Measurements from ENCODE around the gene BACH2. TPM values are rescaled to one million over a fixed set of nuclear protein-coding genes. Genes with fewer than 3 reads are reported as not detected.

BACH2 gene
- total RNA-seq, 2 experiments from 2014 or later: 60.7 to 66.9 TPM

DNA sequence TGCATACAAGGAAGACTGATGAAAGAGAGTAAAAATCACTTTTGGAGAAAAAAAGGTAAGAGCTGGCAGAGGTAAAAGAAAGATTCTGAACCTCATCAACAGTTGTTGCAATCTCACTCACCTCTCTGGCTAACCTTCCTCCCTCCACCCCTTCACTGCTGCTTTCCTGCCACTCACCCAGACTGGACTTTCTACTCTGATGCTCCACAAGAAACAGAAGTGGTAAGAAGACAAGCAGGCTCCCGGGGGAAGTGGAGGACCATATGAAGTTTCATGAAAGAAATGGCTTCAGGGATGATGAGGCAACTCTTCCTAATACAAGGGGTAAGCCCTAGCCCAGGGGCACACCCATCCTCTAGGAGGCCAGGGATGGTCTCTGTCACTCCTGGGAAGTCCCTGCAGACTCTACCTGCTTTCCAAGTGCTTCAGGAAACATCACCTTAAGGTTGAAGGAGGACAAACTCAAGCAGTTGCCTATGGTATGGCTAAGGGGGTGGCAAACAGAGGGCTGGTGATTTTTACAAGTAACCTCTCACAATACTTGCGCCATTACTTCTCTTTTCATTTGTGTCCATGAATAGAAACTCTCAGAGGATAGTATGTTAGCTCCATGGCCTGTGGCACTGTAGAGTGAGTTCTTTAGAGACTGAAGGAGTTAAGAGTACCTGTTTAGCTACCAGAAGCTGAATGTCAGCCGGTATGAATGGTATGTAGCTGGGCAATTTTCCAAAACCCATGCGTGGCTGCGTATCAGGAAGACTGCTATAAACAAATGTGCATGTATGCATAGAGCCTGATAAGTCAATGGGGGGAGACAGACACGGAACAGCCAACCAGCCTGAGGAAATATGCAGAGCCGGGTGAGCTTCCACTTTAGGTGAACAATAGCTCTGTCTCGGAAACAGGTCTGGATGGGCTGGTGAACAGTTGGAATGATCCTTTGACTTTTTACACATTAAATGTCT is 112.0 kb downstream of the BACH2 start:
- Mint-ChIP-seq H3K27me3 (no peaks in the 10 kb centered on the region), H3K4me1 (ENCODE audit: low read depth) (peaks cover 74% of the 10 kb centered on the region), H3K27ac (peak overlapping the region; percentile 88), H3K36me3 (ENCODE audit: low read depth) (peaks cover 57% of the 10 kb centered on the region), H3K9me3 (peaks cover 2% of the 10 kb centered on the region), H3K4me3 (peak overlapping the region; percentile 56)
- intact Hi-C loops (cut with micrococcal nuclease): no loop called here
- TF ChIP-seq, protein P1, sequence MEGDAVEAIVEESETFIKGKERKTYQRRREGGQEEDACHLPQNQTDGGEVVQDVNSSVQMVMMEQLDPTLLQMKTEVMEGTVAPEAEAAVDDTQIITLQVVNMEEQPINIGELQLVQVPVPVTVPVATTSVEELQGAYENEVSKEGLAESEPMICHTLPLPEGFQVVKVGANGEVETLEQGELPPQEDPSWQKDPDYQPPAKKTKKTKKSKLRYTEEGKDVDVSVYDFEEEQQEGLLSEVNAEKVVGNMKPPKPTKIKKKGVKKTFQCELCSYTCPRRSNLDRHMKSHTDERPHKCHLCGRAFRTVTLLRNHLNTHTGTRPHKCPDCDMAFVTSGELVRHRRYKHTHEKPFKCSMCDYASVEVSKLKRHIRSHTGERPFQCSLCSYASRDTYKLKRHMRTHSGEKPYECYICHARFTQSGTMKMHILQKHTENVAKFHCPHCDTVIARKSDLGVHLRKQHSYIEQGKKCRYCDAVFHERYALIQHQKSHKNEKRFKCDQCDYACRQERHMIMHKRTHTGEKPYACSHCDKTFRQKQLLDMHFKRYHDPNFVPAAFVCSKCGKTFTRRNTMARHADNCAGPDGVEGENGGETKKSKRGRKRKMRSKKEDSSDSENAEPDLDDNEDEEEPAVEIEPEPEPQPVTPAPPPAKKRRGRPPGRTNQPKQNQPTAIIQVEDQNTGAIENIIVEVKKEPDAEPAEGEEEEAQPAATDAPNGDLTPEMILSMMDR (IDR thresholded peaks at IDR 0.05): no peak
- ATAC-seq (no peak), DNase-seq (peak; percentile 36)
- POLR2A ChIA-PET: interaction anchor here (1.2 to 3.7 kb wide), 3 partner anchors 24 to 50 kb away, joined by 3 to 16 read pairs (median 3); no protein-coding TSS in a partner anchor
- CTCF ChIA-PET: interaction anchor here (0.5 to 3.6 kb wide), 11 partner anchors 14 to 244 kb away, joined by 3 to 18 read pairs (median 3); no protein-coding TSS in a partner anchor

GRCh38 chr6:90183587-90184333 is 112.9 kb downstream of the BACH2 start:
- no peak for DNase-seq
- intact Hi-C loops (cut with micrococcal nuclease): no loop called here
- CTCF ChIA-PET: interaction anchor here (0.5 to 3.6 kb wide), 11 partner anchors 14 to 243 kb away, joined by 3 to 18 read pairs (median 3); no protein-coding TSS in a partner anchor
- Mint-ChIP-seq H3K27me3 (no peaks in the 10 kb centered on the region), H3K27ac (peak overlapping the region; percentile 88), H3K9me3 (peaks cover 2% of the 10 kb centered on the region), H3K4me1 (ENCODE audit: low read depth) (peaks cover 74% of the 10 kb centered on the region), H3K4me3 (peak overlapping the region; percentile 56), H3K36me3 (ENCODE audit: low read depth) (peaks cover 52% of the 10 kb centered on the region)
- POLR2A ChIA-PET: interaction anchor here (1.2 to 3.7 kb wide), 3 partner anchors 23 to 51 kb away, joined by 3 to 16 read pairs (median 3); no protein-coding TSS in a partner anchor
- no peak for ATAC-seq
- TF ChIP-seq, protein P1 (IDR thresholded peaks at IDR 0.05): no peak

DNA sequence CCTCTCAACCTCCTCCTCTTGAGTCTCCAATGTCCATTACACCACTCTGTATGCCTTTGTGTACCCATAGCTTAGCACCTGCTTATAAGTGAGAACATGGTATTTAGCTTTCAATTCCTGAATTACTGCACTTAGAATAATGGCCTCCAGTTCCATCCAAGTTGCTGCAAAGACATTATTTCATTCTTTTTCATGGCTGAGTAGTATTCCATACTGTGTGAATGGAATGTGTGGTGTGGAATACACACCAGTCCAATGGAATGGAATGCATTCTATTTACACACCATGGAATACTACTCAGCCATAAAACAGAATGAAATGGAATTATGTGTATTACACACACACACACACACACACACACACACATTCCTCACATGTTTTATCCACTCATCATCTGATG is 116.1 kb downstream of the BACH2 start:
- CTCF ChIA-PET: interaction anchor here (0.8 to 5.1 kb wide), 3 partner anchors 18 to 240 kb away, joined by 3 to 35 read pairs (median 6); no protein-coding TSS in a partner anchor

DNA sequence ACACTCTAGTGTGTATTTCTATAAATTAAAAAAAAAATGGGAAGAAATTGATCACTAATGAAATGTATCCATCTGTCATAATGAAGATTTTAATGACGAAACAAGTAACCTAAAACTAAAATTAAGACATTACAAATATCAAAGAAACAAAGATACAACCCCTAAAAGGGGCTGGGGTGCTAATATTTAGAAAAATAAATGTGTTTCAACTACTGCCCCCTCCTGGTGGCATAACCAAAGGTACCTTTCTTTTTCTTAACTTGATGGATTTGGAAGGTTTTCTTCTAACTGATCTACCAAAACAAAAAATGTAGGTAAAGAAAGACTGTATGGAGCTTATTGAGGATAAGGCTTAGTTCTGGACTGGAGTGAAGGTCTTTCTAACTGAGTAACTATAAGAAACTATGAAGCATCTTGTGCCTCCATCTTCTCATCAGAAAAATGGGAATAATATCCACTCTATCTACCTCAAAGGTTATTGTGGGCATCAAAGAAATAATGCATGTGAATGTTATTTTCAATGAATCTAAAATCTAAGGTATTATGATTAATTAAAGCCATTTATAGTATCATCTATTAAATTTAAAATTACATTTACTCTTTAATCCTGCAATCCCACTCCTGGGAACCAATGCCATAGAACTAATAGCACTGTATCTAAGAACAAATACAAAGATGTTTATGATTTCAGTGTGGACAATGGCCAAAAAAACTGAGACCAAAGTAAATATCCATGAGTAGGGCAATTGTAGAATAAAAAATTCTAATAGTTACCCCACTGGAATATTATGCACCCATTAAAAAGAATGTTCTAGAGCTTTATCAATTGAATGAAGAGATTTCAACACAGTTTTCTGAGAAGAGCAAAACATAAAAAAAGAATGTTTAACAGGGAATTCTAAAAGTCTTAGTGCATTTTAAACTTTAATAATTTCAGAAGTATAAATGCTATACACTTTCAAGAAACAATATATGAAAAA is 117.2 kb downstream of the BACH2 start:
- Mint-ChIP-seq H3K36me3 (ENCODE audit: low read depth) (peaks cover 39% of the 10 kb centered on the region), H3K27me3 (no peaks in the 10 kb centered on the region), H3K27ac (peak overlapping the region; percentile 87), H3K9me3 (peaks cover 2% of the 10 kb centered on the region), H3K4me1 (ENCODE audit: low read depth) (peaks cover 81% of the 10 kb centered on the region), H3K4me3 (no peak overlapping the region)
- no peak for ATAC-seq
- TF ChIP-seq, protein P1 (IDR thresholded peaks at IDR 0.05): peak; percentile 75
- intact Hi-C loops (cut with micrococcal nuclease): loop anchor here (5.0 to 10.0 kb wide), 2 partner anchors 97 to 235 kb away; no protein-coding TSS in a partner anchor
- POLR2A ChIA-PET: interaction anchor here (0.5 to 1.5 kb wide), 5 partner anchors 13 to 109 kb away, joined by 3 to 4 read pairs (median 3); no protein-coding TSS in a partner anchor
- CTCF ChIA-PET: interaction anchor here (0.5 to 5.1 kb wide), 17 partner anchors 8 to 300 kb away, joined by 3 to 35 read pairs (median 4); no protein-coding TSS in a partner anchor
- DNase-seq: peak; percentile 64

More for the DNA sequence above, 116.1 kb downstream of the BACH2 start:
- ATAC-seq: no peak
- intact Hi-C loops (cut with micrococcal nuclease): no loop called here
- Mint-ChIP-seq H3K4me1 (ENCODE audit: low read depth) (peaks cover 79% of the 10 kb centered on the region), H3K4me3 (no peak overlapping the region), H3K27me3 (no peaks in the 10 kb centered on the region), H3K9me3 (peaks cover 2% of the 10 kb centered on the region), H3K36me3 (ENCODE audit: low read depth) (peaks cover 42% of the 10 kb centered on the region), H3K27ac (no peak overlapping the region)
- POLR2A ChIA-PET: no interaction called here
- no peak for DNase-seq
- TF ChIP-seq, protein P1 (IDR thresholded peaks at IDR 0.05): no peak
